ENCODE data around the gene CTDNEP1.
A peak's percentile ranks its signal among the peaks of the same experiment; 100 is the strongest.

The CTDNEP1 gene

GRCh38 chr17:7279448-7279847 lies 27.9 kb upstream of the CTDNEP1 start:
- no peak for DNase-seq

DNA sequence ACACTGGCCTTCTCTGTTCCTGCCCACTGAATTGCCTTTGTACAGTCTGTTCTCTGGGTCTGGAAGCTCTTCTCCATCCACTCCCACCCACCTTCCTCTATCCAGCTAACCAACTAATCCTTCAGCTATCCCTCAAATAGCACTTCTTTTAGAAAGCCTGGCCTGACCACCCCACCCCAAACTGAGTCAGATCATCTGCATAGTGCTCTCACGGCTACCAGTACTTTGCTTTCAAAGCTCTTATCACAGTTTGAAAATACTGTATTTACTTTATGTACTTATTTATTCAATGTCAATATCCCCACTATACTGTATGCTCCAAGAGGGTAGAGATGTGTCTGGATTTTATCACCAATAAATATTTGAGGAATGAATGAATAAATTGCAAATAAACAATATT lies 15.2 kb upstream of the CTDNEP1 start:
- DNase-seq = no peak

GRCh38 chr17:7263801-7264078 lies 12.2 kb upstream of the CTDNEP1 start:
- DNase-seq = no peak

- DNase-seq = peak; percentile 35
Measured at GRCh38 chr17:7262935-7263800, 11.6 kb upstream of the CTDNEP1 start.

- no peak for DNase-seq
Measured at GRCh38 chr17:7262192-7262934, 10.8 kb upstream of the CTDNEP1 start, which contains the start of gene CLDN7. Gene CLDN7 (minus strand): TSS chr17:7262478. CDS start chr17:7262043, 435 bp downstream.

DNA sequence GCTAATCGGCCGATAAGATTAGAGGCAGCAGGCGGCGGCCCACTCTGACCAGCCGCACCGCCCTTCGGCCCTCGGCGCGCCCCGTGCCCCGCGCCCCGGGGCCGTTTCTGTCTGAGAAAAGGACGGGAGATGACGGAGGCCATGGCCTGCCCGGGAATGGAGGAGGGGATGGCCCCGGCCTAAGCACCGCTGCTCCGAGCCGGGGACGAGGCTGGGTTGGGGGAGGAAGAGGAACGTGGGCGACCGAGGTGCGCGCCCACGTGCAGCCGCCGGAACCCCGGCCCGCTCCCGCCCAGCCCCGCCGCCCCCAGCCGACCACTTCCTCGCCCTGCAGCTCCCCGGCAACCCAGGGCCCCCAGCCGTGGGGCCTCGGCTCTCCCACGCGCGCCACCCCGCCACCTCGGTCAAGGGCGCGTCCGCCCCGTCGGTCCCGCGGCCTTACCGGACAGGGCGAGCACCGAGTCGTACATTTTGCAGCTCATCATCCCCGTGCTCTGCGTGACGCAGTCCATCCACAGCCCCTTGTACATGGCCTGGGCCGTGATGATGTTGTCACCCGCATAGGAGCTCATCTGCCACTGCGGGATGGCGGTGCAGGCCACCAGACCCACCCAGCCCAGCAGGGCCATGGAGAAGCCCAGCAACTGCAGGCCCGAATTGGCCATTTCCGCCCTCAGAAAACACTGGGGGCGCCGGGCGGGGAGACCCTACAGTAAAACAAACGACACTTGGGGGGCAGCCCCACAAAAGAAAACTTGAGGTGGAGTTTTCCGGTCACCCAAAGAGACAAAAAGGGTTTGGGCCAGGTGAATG lies 10.1 kb upstream of the CTDNEP1 start:
- peak; percentile 14 for DNase-seq

- peak; percentile 58 for DNase-seq
Measured at GRCh38 chr17:7260651-7261378, 9.3 kb upstream of the CTDNEP1 start.

DNA sequence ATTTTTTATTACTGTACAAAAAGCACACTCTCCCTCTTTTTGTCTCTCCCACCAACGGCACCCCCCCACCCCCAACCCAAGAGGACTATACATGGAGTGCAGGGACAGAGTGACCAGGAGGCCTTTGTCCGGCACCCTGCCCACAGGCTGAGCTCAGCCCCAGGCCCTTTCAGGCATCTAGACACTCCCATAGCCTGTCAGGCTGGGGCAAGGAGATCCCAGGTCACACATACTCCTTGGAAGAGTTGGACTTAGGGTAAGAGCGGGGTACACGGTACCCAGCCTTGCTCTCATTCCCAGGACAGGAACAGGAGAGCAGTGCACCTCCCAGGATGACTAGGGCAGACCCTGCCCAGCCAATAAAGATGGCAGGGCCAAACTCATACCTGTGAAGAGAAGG lies 8.6 kb upstream of the CTDNEP1 start:
- DNase-seq = no peak

DNA sequence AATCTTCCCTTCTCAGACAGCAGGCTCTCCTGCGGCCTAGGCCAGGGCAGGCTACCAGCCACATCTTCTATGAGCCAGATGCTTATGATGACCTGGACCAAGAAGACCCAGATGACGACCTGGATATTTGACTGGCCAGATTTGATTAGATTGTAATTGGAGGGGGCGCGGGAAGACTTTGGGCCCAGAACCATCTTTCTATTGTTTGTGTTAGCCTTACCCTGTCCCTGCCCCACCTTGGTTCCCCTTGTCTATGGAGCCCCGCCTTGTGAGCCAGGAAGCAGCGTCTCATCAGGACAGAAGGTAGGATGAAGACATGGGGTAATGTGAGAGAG lies 8.0 kb upstream of the CTDNEP1 start:
- no peak for DNase-seq

- peak; percentile 63 for DNase-seq
Measured at GRCh38 chr17:7258731-7259554, 7.4 kb upstream of the CTDNEP1 start.

- DNase-seq = no peak
Measured at GRCh38 chr17:7256766-7257456, 5.4 kb upstream of the CTDNEP1 start.

- DNase-seq = no peak
Measured at GRCh38 chr17:7254511-7254910, 3.0 kb upstream of the CTDNEP1 start.

GRCh38 chr17:7253082-7253481 lies 1.5 kb upstream of the CTDNEP1 start:
- no peak for DNase-seq

- DNase-seq = peak; percentile 94
Measured at GRCh38 chr17:7252176-7253043, 876 bp upstream of the CTDNEP1 start, which contains the start of gene ELP5. Gene ELP5 (plus strand): TSS chr17:7252215. CDS start chr17:7252551, 336 bp downstream.

DNA sequence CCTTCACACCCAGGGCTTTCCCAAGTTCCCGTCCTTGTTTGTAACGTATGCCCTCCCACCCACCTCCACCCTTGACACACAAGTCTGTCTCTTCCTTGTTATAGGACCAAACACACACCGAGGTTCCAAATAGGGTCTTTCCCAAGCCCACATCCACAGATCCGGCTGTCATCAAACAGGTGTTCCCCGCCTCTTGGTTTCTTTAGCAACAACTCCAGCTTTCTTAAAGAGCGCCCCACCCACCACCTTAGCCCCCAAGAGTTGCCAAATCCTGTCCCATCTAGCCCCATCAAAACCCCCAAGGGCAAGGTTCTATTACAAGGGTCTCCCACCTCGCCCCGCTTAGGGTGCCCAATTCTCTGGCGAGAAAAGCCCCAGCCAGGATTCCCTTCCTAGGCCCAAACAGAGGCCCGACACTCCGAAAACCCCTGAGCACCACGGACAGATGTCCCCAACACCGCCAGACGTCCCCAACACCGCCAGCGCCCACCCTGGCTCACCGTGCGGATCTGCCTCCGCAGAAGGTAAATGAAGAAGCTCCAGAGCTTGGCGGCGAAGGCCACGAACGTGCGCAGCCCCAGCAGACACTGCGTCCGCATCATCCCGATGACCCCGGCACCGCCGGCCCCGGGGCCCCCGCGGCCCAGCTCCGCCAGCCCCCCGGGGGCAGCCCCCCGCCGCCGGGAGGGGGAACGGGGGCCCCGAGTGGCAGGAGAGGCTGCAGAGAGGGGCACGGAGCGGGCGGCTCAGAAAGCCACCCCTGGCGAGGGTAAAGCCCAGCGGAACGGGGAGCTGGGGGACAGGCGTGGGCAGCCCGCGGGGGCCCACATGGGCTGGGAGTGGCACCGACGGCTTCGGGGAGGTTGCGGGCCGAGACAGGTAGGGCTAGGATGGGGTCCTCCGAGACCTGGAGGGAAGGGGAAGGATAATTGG lies 573 bp downstream of the CTDNEP1 start:
- DNase-seq = no peak

- no peak for DNase-seq
Measured at GRCh38 chr17:7249830-7250229, 1.7 kb downstream of the CTDNEP1 start.

DNA sequence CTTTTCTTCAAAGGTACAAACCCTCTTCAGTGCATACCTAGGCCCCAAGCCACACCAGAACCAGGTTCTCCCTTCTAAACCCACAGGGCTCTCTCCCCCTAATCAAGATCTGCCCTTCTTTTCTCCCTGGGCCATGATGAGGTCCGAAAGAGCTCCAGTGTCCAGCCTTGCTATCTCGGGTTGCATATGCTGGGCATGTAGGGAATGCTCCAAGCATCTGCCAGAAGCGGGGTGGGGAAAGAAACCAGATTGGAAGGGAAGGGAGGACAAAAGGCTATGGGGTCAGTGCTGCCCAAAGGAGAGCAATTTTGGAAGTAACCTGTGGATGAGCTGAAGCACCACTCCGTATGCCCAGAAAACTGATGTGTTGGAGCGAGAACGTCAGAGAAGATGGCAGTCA lies 2.3 kb downstream of the CTDNEP1 start:
- DNase-seq = no peak

DNA sequence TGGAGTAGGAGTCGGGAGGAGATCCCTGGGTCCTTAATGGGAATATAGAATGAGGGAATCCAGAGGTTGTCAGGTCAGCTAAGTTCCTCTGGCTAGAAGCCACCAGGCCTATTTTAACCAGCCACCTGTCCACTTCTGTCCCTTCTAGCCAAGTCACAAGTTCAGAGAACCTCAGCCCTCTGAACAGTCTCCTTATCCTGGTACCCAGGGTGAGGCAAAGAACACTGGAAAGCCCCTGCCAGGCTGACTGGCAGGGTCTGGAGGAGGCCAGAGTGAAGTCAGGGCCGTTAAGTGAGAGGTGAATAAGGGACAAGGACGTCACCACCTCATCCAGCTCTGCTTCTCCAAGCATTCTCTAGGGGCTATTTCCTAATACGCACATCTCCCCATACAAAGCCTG lies 2.7 kb downstream of the CTDNEP1 start:
- DNase-seq = no peak

DNA sequence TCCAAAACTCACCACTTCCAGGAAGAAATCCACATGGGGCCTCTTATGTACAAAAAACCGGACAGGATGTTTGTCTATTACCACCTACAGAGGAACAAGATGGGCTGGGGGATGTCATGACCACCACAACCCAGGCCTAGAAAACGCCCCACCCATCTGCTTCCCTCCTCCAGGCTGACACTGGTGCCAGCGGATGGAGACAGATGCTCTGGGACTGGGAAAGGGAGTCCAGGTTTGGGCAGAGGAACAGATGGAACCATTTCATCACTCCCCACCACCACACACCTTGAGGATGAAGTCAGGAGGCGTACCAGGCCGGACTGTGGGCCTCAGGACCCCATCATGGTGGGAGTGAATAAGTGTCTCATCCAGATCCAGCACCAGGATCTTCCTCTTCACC lies 4.8 kb downstream of the CTDNEP1 start:
- no peak for DNase-seq

All from hematopoietic multipotent progenitor cell treated with erythropoietin and hydrocortisone succinate and interleukin-3 and kit ligand, for 8 days (in vitro differentiated cells).